Loucy (cell line): Measurements from ENCODE around the gene MATN4.

Source experiments
- H2AFZ ChIP-seq: fragments of 200-600 bp; sonication (generic); 2 replicates; pipeline ENCODE4 v1.6.0; 2016; ENCODE audit warnings: antibody characterized with exemption, mild to moderate bottlenecking, low read length, moderate library complexity
- H3F3A ChIP-seq: fragments of 200-600 bp; 2 replicates; pipeline ENCODE4 v1.6.0; 2016; ENCODE audit warnings: antibody characterized with exemption, low read depth, mild to moderate bottlenecking
- H3K27me3 ChIP-seq: fragments of 200-600 bp; sonication (generic); 2 replicates; pipeline ENCODE4 v1.6.1; 2014; ENCODE audit warnings: low read length, mild to moderate bottlenecking; ENCODE audit not compliant: insufficient read depth, poor library complexity, severe bottlenecking
- H3K36me3 ChIP-seq: fragments of 200-600 bp; sonication (generic); 2 replicates; pipeline ENCODE4 v1.6.1; 2016; ENCODE audit warnings: low read length; ENCODE audit not compliant: insufficient read depth
- H3K4me1 ChIP-seq: fragments of 200-600 bp; sonication (generic); 2 replicates; pipeline ENCODE4 v1.5.1; 2014; ENCODE audit warnings: low read length, mild to moderate bottlenecking; ENCODE audit not compliant: insufficient read depth, poor library complexity, severe bottlenecking
- H3K4me2 ChIP-seq: fragments of 200-600 bp; sonication (generic); 2 replicates; pipeline ENCODE4 v1.6.0; 2014; ENCODE audit warnings: antibody characterized with exemption, low read length, low read depth, mild to moderate bottlenecking; ENCODE audit not compliant: poor library complexity, severe bottlenecking
- H3K4me3 ChIP-seq: fragments of 200-600 bp; sonication (generic); 2 replicates; pipeline ENCODE4 v1.5.1; 2014; ENCODE audit warnings: low read length, mild to moderate bottlenecking, mixed read lengths; ENCODE audit not compliant: poor library complexity, severe bottlenecking
- H3K79me2 ChIP-seq: fragments of 200-600 bp; sonication (generic); 2 replicates; pipeline ENCODE4 v1.6.1; 2014; ENCODE audit warnings: low read length; ENCODE audit not compliant: insufficient read depth
- H3K9ac ChIP-seq: fragments of 200-600 bp; sonication (generic); 2 replicates; pipeline ENCODE4 v1.6.0; 2014; ENCODE audit warnings: mild to moderate bottlenecking, low read depth, low read length, moderate library complexity; ENCODE audit not compliant: poor library complexity, severe bottlenecking
- H3K9me2 ChIP-seq: fragments of 200-600 bp; sonication (generic); replicated peaks from 2 replicates; pipeline ENCODE4 v1.6.1; 2016; ENCODE audit warnings: low read depth, low read length, mixed read lengths
- H3K9me3 ChIP-seq: fragments of 200-600 bp; sonication (generic); 2 replicates; pipeline ENCODE4 v1.6.1; 2014; ENCODE audit warnings: mild to moderate bottlenecking, antibody characterized with exemption, low read length, low read depth; ENCODE audit not compliant: insufficient read depth
- H4K20me1 ChIP-seq: fragments of 200-600 bp; sonication (generic); 2 replicates; pipeline ENCODE4 v1.6.0; 2014; ENCODE audit warnings: antibody characterized with exemption, low read length, mild to moderate bottlenecking; ENCODE audit not compliant: insufficient read depth, poor library complexity, severe bottlenecking
- CTCF ChIP-seq: fragments of 200-600 bp; sonication (generic); conservative IDR thresholded peaks from 2 replicates; pipeline ENCODE4 v1.5.1; 2014; ENCODE audit warnings: mild to moderate bottlenecking, antibody characterized with exemption, low read length
- EZH2phosphoT487 ChIP-seq: fragments of 200-600 bp; IDR thresholded peaks from 2 replicates; pipeline ENCODE4 v1.6.1; 2018; ENCODE audit warnings: antibody characterized with exemption, mild to moderate bottlenecking, moderate library complexity, borderline replicate concordance

MATN4 gene

GRCh38 chr20:45318948-45319347 lies 10.8 kb upstream of the MATN4 start:
- no peaks in the 10 kb centered on the region for H3K27me3 ChIP-seq
- H2AFZ ChIP-seq: peak overlapping the region; percentile 72
- H3K4me1 ChIP-seq: peaks cover 35% of the 10 kb centered on the region
- H3K9me2 ChIP-seq: no peaks in the 10 kb centered on the region
- H3K79me2 ChIP-seq: no peaks in the 10 kb centered on the region
- H3K4me3 ChIP-seq: peak overlapping the region; percentile 60
- H3K36me3 ChIP-seq: no peaks in the 10 kb centered on the region
- H3K9ac ChIP-seq: peak overlapping the region; percentile 67
- H3F3A ChIP-seq: peaks cover 4% of the 10 kb centered on the region; the same call in 1 of the 2 replicates
- H3K9me3 ChIP-seq: no peaks in the 10 kb centered on the region
- H3K4me2 ChIP-seq: peak overlapping the region; percentile 75
- TF ChIP-seq CTCF (no peak), EZH2phosphoT487 (no peak)
- no peaks in the 10 kb centered on the region for H4K20me1 ChIP-seq

DNA sequence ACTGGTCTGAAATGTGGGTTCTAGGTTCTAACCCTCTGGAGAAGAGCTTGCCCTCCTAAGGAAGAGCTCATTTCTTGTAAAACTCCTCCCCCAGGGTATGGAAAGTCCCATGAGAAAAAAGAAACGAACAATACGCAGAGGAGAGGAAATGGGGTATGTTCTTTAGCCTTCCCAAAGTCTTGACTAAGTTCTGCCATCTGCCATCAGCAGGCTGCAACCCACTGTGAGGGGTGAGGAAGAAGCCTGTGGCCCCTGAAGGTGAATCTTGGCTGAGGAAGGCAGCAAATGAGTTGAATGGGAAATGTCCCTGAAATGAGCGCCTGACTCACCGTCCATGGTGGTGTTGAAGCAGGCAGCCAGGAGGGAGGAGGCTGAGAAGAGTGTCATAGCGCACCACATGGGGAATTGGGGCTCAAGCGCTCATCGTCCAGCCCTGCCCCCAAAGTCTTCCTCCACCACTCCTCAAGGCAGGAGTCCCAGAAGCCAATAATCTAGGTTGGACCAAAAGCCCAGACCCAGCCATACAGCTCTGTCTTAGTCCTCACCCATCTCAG lies 10.4 kb upstream of the MATN4 start:
- Histone ChIP-seq H3K4me1 (peaks cover 35% of the 10 kb centered on the region), H3K9me2 (no peaks in the 10 kb centered on the region), H3K9ac (peak overlapping the region; percentile 67), H2AFZ (peak overlapping the region; percentile 72), H3K27me3 (no peaks in the 10 kb centered on the region), H3K36me3 (no peaks in the 10 kb centered on the region), H4K20me1 (no peaks in the 10 kb centered on the region), H3K9me3 (no peaks in the 10 kb centered on the region), H3K79me2 (no peaks in the 10 kb centered on the region), H3K4me3 (peak overlapping the region; percentile 60), H3K4me2 (peak overlapping the region; percentile 75), H3F3A (peaks cover 4% of the 10 kb centered on the region; the same call in 1 of the 2 replicates)
- no peak for TF ChIP-seq CTCF
- TF ChIP-seq EZH2phosphoT487: no peak

DNA sequence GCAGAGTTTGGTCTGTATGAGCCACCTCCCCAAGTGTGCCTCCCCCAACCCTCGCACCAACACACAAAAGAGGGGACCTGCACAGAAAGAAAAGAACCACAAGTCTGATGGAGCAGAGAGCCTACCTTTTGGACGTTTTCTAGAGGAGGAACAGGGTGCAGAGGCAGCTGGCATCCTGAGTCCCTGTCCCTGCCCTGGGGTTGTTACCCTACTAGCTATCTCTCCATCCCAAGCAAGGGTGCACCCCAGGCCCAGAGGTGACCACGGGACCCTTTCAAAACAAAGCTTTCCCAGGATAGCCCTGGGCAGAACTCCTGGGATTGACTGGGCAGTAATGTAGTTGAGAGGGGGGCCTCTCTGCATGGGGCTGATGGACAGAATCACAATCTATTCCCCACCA lies 9.7 kb upstream of the MATN4 start:
- H3K4me3 ChIP-seq: peak overlapping the region; percentile 60
- no peaks in the 10 kb centered on the region for H3K9me2 ChIP-seq
- no peaks in the 10 kb centered on the region for H3K79me2 ChIP-seq
- H3F3A ChIP-seq: peaks cover 4% of the 10 kb centered on the region; the same call in 1 of the 2 replicates
- H3K9ac ChIP-seq: peak overlapping the region; percentile 67
- no peak overlapping the region for H2AFZ ChIP-seq
- TF ChIP-seq CTCF (no peak), EZH2phosphoT487 (no peak)
- H3K4me2 ChIP-seq: peak overlapping the region; percentile 75
- no peaks in the 10 kb centered on the region for H3K36me3 ChIP-seq
- H3K27me3 ChIP-seq: no peaks in the 10 kb centered on the region
- no peaks in the 10 kb centered on the region for H4K20me1 ChIP-seq
- no peaks in the 10 kb centered on the region for H3K9me3 ChIP-seq
- peaks cover 35% of the 10 kb centered on the region for H3K4me1 ChIP-seq
